ENCODE measurements around the gene SLC25A21.

DNA sequence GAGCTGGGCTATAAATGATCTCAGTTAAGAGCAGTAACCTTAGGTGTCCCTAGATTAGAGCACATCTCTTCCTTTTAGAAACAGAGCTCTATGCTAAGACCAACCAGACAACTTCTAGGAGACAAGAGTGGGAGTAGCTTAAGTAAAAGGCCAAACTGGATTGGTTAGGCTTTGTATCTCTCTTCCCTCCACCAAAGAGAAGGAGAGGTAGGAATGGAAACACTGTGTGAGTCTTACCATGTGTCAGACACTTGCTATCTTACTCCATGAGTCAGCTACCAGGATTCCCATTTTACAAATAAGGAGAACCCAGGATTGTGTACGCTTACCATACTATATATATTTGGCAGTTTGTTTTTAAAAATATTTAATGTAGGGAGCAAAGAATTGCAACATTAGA is 387.9 kb downstream of the SLC25A21 start:
- TF ChIP-seq GLIS3 (CRISPR knock-in tag; IDR thresholded peaks at IDR 0.05) (no peak), CSDC2 (CRISPR knock-in tag; IDR thresholded peaks at IDR 0.05) (no peak)
